HepG2 (cell line): ENCODE results near the gene STK32A.

Source experiments
- CBX5 ChIP-seq: sonication (generic); formaldehyde crosslinking; IDR thresholded peaks from 2 replicates; pipeline ENCODE4 v1.4.0; 2020; ENCODE audit warnings: missing genetic modification reagents, borderline replicate concordance
- CTCF ChIP-seq: sonication (generic); formaldehyde crosslinking; IDR thresholded peaks from 2 replicates; pipeline ENCODE4 v1.5.0; 2020; ENCODE audit warnings: mild to moderate bottlenecking, missing genetic modification reagents, moderate library complexity
- EZH2 ChIP-seq: conservative IDR thresholded peaks from 2 replicates; pipeline ENCODE4 v1.6.1; 2012; ENCODE audit warnings: mild to moderate bottlenecking, low read depth, low read length, moderate library complexity
- HCFC1 ChIP-seq: fragments of 150-350 bp; IDR thresholded peaks from 2 replicates; pipeline ENCODE4 v1.6.1; 2014; ENCODE audit warnings: low read depth, low read length
- IRF2 ChIP-seq: IDR thresholded peaks from 2 replicates; pipeline ENCODE4 v1.6.1; 2018; ENCODE audit warnings: missing genetic modification reagents, missing compliant biosample characterization
- NR1H2 ChIP-seq: sonication (generic); formaldehyde crosslinking; IDR thresholded peaks from 2 replicates; pipeline ENCODE4 v1.8.1; 2022; ENCODE audit warnings: low read depth, missing genetic modification reagents, borderline replicate concordance
- POLR2AphosphoS5 ChIP-seq: IDR thresholded peaks from 2 replicates; pipeline ENCODE4 v1.6.1; 2012; ENCODE audit warnings: low read depth, low read length
- REST ChIP-seq, 2 experiments: IDR thresholded peaks; 2 replicates each; pipeline ENCODE4 v1.6.1; 2011 to 2012; ENCODE audit warnings: low read length in 2 of 2, borderline replicate concordance in 1 of 2, low read depth in 1 of 2, mild to moderate bottlenecking in 1 of 2, moderate library complexity in 1 of 2
- ZNF138 ChIP-seq: sonication (generic); formaldehyde crosslinking; IDR thresholded peaks from 2 replicates; pipeline ENCODE4 v1.5.0; 2020; ENCODE audit warnings: mild to moderate bottlenecking, low read depth, missing genetic modification reagents
- ZNF761 ChIP-seq: sonication (generic); formaldehyde crosslinking; conservative IDR thresholded peaks from 2 replicates; pipeline ENCODE4 v1.4.0; 2020; ENCODE audit warnings: mild to moderate bottlenecking, missing genetic modification reagents

GRCh38 chr5:147344861-147345260 lies 110.0 kb downstream of the STK32A start:
- TF ChIP-seq EZH2 (no peak), NR1H2 (CRISPR knock-in tag) (no peak), CTCF (CRISPR knock-in tag) (no peak), REST (IDR thresholded peaks at IDR 0.05; ENCODE audit: borderline replicate concordance in 1 of 2, low read depth in 1 of 2, low read length in 2 of 2) (no peak), CBX5 (no peak), POLR2AphosphoS5 (no peak), ZNF138 (no peak), ZNF761 (CRISPR knock-in tag) (no peak), IRF2 (no peak), HCFC1 (no peak)
